HCT116 (cell line): ENCODE results near the gene PLK5. TPM values are rescaled to one million over a fixed set of nuclear protein-coding genes. Genes with fewer than 3 reads are reported as not detected.

Experiments used
- ATAC-seq: fragments of 200-7000 bp; cut with Tn5 transposase; 2 replicates; pipeline ENCODE4 v1.9.1; 2020; ENCODE audit warnings: mild to moderate bottlenecking, moderate library complexity
- BruUV-seq: library from RNA; stranded (reverse); fragments of 400-500 nt; replicated peaks from 2 replicates; lab custom pipeline; 2021; lab: Mats Ljungman, UMichigan
- CTCF ChIA-PET: fragments of 300-600 bp; sonication (Branson Sonifier 250); formaldehyde crosslinking; loops from one replicate; lab custom pipeline; 2021; ENCODE audit warnings: antibody characterized with exemption; lab: Charles Lee
- POLR2A ChIA-PET: fragments of 300-600, 350-600 bp; sonication (Branson Sonifier 250); formaldehyde crosslinking; loops from one replicate; lab custom pipeline; 2021; ENCODE audit warnings: antibody characterized with exemption; lab: Charles Lee
- RAD21 ChIA-PET, 2 experiments: fragments of 300-600 bp; sonication (Branson Sonifier 250); formaldehyde crosslinking; loops; one replicate each; lab custom pipeline; 2023; ENCODE audit warnings: low total read pairs in 2 of 2; ENCODE audit not compliant: uncharacterized antibody in 2 of 2, unreplicated experiment in 2 of 2, low non-redundant PET in 1 of 2; lab: Charles Lee
- DNase-seq: peaks from one replicate; pipeline ENCODE4 v3.0.0-alpha.2; 2010; ENCODE audit warnings: low read depth, low spot score
- H2AFZ ChIP-seq: fragments of 200-600 bp; shearing (Covaris generic), sonication (generic); 2 replicates; pipeline ENCODE4 v1.6.1; 2017; ENCODE audit warnings: low read depth, mixed run types, mixed read lengths, antibody characterized with exemption, low read length; ENCODE audit not compliant: poor library complexity, severe bottlenecking
- H3K27ac ChIP-seq: 2 replicates; pipeline ENCODE4 v1.5.1; 2012; ENCODE audit warnings: low read depth, low read length
- H3K27me3 ChIP-seq: fragments of 200-600 bp; sonication (generic); 2 replicates; pipeline ENCODE4 v1.6.1; 2016; ENCODE audit warnings: mixed run types, low read length, mixed read lengths; ENCODE audit not compliant: insufficient read depth
- H3K36me3 ChIP-seq, 2 experiments: fragments of 200-500 bp in 1 of 2; fragments of 200-600 bp in 1 of 2; sonication (Bioruptor generic) in 1 of 2; sonication (generic) in 1 of 2; 2 replicates each; pipeline versions ENCODE4 v1.5.1 to v1.6.1; 2014 to 2016; ENCODE audit warnings: low read length in 2 of 2, inconsistent platforms in 1 of 2, mixed read lengths in 1 of 2, mixed run types in 1 of 2; ENCODE audit not compliant: insufficient read depth in 2 of 2, control insufficient read depth in 1 of 2
- H3K4me1 ChIP-seq, 2 experiments: fragments of 200-600 bp in 1 of 2; sonication (generic) in 1 of 2; 2 replicates each; pipeline versions ENCODE4 v1.5.1 to v1.6.1; 2012 to 2017; ENCODE audit warnings: low read length in 2 of 2, inconsistent platforms in 1 of 2, mild to moderate bottlenecking in 1 of 2, mixed read lengths in 1 of 2, mixed run types in 1 of 2, moderate library complexity in 1 of 2; ENCODE audit not compliant: insufficient read depth in 2 of 2, control insufficient read depth in 1 of 2
- H3K4me2 ChIP-seq: fragments of 200-600 bp; sonication (generic); 2 replicates; pipeline ENCODE4 v1.6.1; 2017; ENCODE audit warnings: mixed run types, low read length, mixed read lengths
- H3K4me3 ChIP-seq, 2 experiments: fragments of 200-600 bp in 1 of 2; sonication (generic) in 1 of 2; replicated peaks in 1 of 2; 2 replicates each; pipeline ENCODE4 v1.5.1; 2011 to 2016; ENCODE audit warnings: low read length in 2 of 2, control low read depth in 1 of 2, low read depth in 1 of 2, mild to moderate bottlenecking in 1 of 2, mixed read lengths in 1 of 2, mixed run types in 1 of 2
- H3K79me2 ChIP-seq: fragments of 200-600 bp; sonication (generic); 2 replicates; pipeline ENCODE4 v1.6.1; 2017; ENCODE audit warnings: mild to moderate bottlenecking, mixed run types, low read length, moderate library complexity, mixed read lengths; ENCODE audit not compliant: insufficient read depth
- H3K9ac ChIP-seq: fragments of 200-600 bp; sonication (generic); 2 replicates; pipeline ENCODE4 v1.6.1; 2016; ENCODE audit warnings: low read length, mixed read lengths
- H3K9me2 ChIP-seq: fragments of 200-600 bp; sonication (generic), shearing (Covaris generic); 2 replicates; pipeline ENCODE4 v1.6.1; 2017; ENCODE audit warnings: mixed run types, mild to moderate bottlenecking, moderate library complexity; ENCODE audit not compliant: insufficient read depth
- H3K9me3 ChIP-seq, 2 experiments: fragments of 200-500 bp in 1 of 2; fragments of 200-600 bp in 1 of 2; sonication (Bioruptor generic) in 1 of 2; sonication (generic) in 1 of 2; 2 replicates each; pipeline ENCODE4 v1.6.1; 2014 to 2017; ENCODE audit warnings: low read length in 2 of 2, mixed read lengths in 2 of 2, inconsistent platforms in 1 of 2, low read depth in 1 of 2, mild to moderate bottlenecking in 1 of 2, mixed run types in 1 of 2, moderate library complexity in 1 of 2; ENCODE audit not compliant: control insufficient read depth in 1 of 2, insufficient read depth in 1 of 2
- H4K20me1 ChIP-seq: fragments of 200-600 bp; sonication (generic), shearing (Covaris generic); 2 replicates; pipeline ENCODE4 v1.6.1; 2017; ENCODE audit warnings: mixed run types, mild to moderate bottlenecking, moderate library complexity; ENCODE audit not compliant: insufficient read depth
- ELF1 ChIP-seq: IDR thresholded peaks from 2 replicates; pipeline ENCODE4 v1.6.1; 2012; ENCODE audit warnings: low read depth, borderline replicate concordance
- EZH2 ChIP-seq: fragments of 200-600 bp; sonication (generic); IDR thresholded peaks from 2 replicates; pipeline ENCODE4 v1.6.1; 2017; ENCODE audit warnings: antibody characterized with exemption, mixed run types
- EZH2phosphoT487 ChIP-seq: fragments of 200-600 bp; IDR thresholded peaks from 2 replicates; pipeline ENCODE4 v1.6.1; 2018; ENCODE audit warnings: antibody characterized with exemption, borderline replicate concordance
- FOSL1 ChIP-seq: IDR thresholded peaks from 2 replicates; pipeline ENCODE4 v1.6.1; 2012; ENCODE audit warnings: low read depth
- JUND ChIP-seq: IDR thresholded peaks from 2 replicates; pipeline ENCODE4 v1.6.1; 2012
- POLR2A ChIP-seq: IDR thresholded peaks from 2 replicates; pipeline ENCODE4 v1.7.0; 2011; ENCODE audit warnings: borderline replicate concordance; ENCODE audit not compliant: insufficient read depth, insufficient read length; ENCODE audit errors: extremely low read depth
- POLR2AphosphoS5 ChIP-seq: IDR thresholded peaks from 2 replicates; pipeline ENCODE4 v1.6.1; 2011; ENCODE audit warnings: mild to moderate bottlenecking, low read depth, low read length, moderate library complexity
- RAD21 ChIP-seq: IDR thresholded peaks from 2 replicates; pipeline ENCODE4 v1.6.1; 2012; ENCODE audit warnings: low read depth, mild to moderate bottlenecking
- SIN3A ChIP-seq: IDR thresholded peaks from 2 replicates; pipeline ENCODE4 v1.6.1; 2012; ENCODE audit warnings: low read depth
- SP1 ChIP-seq: IDR thresholded peaks from 2 replicates; pipeline ENCODE4 v1.6.1; 2012; ENCODE audit warnings: low read depth
- ZFX ChIP-seq: fragments of 450-650 bp; IDR thresholded peaks from 2 replicates; pipeline ENCODE4 v1.6.1; 2017
- ZNF274 ChIP-seq: fragments of 200-500 bp; sonication (Bioruptor generic); IDR thresholded peaks from 2 replicates; pipeline ENCODE4 v1.6.1; 2014; ENCODE audit warnings: mild to moderate bottlenecking, low read depth, low read length, inconsistent platforms
- intact Hi-C: fragments of 100-400 bp; cut with micrococcal nuclease; formaldehyde crosslinking; loops from 2 replicates; pipeline ENCODE4 v1.10.0; 2022
- total RNA-seq: library from RNA; stranded (reverse); gene quantifications from one replicate; pipeline ENCODE4 v1.2.1, GENCODE V29; 2021; ENCODE audit not compliant: unreplicated experiment
- TF ChIP-seq, protein P1 (sequence below), 3 experiments: fragments of 200-600 bp in 1 of 3; sonication (generic) in 1 of 3; IDR thresholded peaks in 2 of 3; conservative IDR thresholded peaks in 1 of 3; 2 replicates each; pipeline ENCODE4 v1.5.1; 2012 to 2017; ENCODE audit warnings: low read depth in 2 of 3, low read length in 2 of 3, antibody characterized with exemption in 1 of 3, borderline replicate concordance in 1 of 3, control low read depth in 1 of 3, mild to moderate bottlenecking in 1 of 3, mixed read lengths in 1 of 3, mixed run types in 1 of 3, moderate library complexity in 1 of 3; ENCODE audit not compliant: insufficient read depth in 1 of 3
- TF ChIP-seq, protein P2 (sequence below): IDR thresholded peaks from 2 replicates; pipeline ENCODE4 v1.6.1; 2012; ENCODE audit warnings: low read depth
- TF ChIP-seq, protein P3 (sequence below): IDR thresholded peaks from 2 replicates; pipeline ENCODE4 v1.6.1; 2011; ENCODE audit warnings: mild to moderate bottlenecking, low read length, moderate library complexity; ENCODE audit not compliant: insufficient replicate concordance; ENCODE audit errors: extremely low read depth
- TF ChIP-seq, protein P4 (sequence below): IDR thresholded peaks from 2 replicates; pipeline ENCODE4 v1.6.1; 2012
- TF ChIP-seq, protein P5 (sequence below): IDR thresholded peaks from 2 replicates; pipeline ENCODE4 v1.6.1; 2012

PLK5 gene
- total RNA-seq, 1 experiment from 2014 or later: not detected

DNA sequence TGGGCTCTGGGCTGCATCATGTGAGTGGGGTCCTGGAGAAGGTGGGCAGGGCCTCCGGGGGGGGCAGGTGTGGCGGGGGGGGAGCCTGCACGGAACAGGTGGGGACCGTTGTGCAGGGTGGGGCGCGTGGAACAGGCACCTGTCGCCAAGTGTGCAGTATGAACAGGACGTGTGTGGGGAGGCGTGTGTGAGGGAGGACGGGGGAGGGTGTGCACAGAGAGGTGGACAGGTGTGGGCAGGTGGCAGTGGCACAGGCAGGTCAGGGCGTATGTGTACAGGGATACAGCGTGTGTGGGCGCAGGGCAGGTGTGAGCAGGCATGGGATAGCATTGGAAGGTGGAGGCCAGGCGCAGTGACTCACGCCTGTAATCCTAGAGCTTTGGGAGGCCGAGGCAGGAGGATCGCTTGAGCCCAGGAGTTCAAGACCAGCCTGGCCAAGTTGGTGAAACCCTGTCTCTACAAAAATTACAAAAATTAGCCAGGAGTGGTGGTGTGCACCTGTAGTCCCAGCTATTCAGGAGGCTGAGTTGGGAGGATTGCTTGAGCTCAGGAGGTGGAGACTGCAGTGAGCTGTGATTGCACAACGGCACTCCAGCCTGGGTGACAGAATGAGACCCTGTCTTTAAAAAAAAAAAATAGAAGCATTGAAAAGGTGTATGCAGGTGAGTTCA is 3.2 kb downstream of the PLK5 start:
- Histone ChIP-seq H3K9ac (no peak overlapping the region), H3K4me2 (no peak overlapping the region), H3K27me3 (no peaks in the 10 kb centered on the region), H3K9me3 (no peaks in the 10 kb centered on the region), H3K9me2 (no peaks in the 10 kb centered on the region), H3K4me3 (no peak overlapping the region), H2AFZ (no peak overlapping the region), H3K36me3 (no peaks in the 10 kb centered on the region), H4K20me1 (no peaks in the 10 kb centered on the region), H3K4me1 (no peaks in the 10 kb centered on the region), H3K27ac (no peak overlapping the region), H3K79me2 (no peaks in the 10 kb centered on the region)
- intact Hi-C loops: no loop called here
- ChIA-PET POLR2A (no interaction called here), RAD21 (no interaction called here), CTCF (no interaction called here)
- no TSS peak for BruUV-seq
- no peak for DNase-seq
- ATAC-seq: 0 out of 2 replicates have a peak, but pooled peaks have one; percentile 27
- TF ChIP-seq EZH2phosphoT487: no peak
- no peak for TF ChIP-seq POLR2AphosphoS5
- TF ChIP-seq, protein P1, sequence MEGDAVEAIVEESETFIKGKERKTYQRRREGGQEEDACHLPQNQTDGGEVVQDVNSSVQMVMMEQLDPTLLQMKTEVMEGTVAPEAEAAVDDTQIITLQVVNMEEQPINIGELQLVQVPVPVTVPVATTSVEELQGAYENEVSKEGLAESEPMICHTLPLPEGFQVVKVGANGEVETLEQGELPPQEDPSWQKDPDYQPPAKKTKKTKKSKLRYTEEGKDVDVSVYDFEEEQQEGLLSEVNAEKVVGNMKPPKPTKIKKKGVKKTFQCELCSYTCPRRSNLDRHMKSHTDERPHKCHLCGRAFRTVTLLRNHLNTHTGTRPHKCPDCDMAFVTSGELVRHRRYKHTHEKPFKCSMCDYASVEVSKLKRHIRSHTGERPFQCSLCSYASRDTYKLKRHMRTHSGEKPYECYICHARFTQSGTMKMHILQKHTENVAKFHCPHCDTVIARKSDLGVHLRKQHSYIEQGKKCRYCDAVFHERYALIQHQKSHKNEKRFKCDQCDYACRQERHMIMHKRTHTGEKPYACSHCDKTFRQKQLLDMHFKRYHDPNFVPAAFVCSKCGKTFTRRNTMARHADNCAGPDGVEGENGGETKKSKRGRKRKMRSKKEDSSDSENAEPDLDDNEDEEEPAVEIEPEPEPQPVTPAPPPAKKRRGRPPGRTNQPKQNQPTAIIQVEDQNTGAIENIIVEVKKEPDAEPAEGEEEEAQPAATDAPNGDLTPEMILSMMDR (IDR thresholded peaks at IDR 0.05 in 2 of 3, conservative IDR thresholded peaks at IDR 0.05 in 1 of 3; ENCODE audit: borderline replicate concordance in 1 of 3, insufficient read depth in 1 of 3, low read depth in 2 of 3, low read length in 2 of 3): no peak
- TF ChIP-seq ZFX: no peak
- TF ChIP-seq ZNF274: no peak
- TF ChIP-seq, protein P2, sequence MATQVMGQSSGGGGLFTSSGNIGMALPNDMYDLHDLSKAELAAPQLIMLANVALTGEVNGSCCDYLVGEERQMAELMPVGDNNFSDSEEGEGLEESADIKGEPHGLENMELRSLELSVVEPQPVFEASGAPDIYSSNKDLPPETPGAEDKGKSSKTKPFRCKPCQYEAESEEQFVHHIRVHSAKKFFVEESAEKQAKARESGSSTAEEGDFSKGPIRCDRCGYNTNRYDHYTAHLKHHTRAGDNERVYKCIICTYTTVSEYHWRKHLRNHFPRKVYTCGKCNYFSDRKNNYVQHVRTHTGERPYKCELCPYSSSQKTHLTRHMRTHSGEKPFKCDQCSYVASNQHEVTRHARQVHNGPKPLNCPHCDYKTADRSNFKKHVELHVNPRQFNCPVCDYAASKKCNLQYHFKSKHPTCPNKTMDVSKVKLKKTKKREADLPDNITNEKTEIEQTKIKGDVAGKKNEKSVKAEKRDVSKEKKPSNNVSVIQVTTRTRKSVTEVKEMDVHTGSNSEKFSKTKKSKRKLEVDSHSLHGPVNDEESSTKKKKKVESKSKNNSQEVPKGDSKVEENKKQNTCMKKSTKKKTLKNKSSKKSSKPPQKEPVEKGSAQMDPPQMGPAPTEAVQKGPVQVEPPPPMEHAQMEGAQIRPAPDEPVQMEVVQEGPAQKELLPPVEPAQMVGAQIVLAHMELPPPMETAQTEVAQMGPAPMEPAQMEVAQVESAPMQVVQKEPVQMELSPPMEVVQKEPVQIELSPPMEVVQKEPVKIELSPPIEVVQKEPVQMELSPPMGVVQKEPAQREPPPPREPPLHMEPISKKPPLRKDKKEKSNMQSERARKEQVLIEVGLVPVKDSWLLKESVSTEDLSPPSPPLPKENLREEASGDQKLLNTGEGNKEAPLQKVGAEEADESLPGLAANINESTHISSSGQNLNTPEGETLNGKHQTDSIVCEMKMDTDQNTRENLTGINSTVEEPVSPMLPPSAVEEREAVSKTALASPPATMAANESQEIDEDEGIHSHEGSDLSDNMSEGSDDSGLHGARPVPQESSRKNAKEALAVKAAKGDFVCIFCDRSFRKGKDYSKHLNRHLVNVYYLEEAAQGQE: no peak
- TF ChIP-seq ELF1: no peak
- no peak for TF ChIP-seq SIN3A
- no peak for TF ChIP-seq EZH2
- TF ChIP-seq RAD21: no peak
- TF ChIP-seq, protein P3, sequence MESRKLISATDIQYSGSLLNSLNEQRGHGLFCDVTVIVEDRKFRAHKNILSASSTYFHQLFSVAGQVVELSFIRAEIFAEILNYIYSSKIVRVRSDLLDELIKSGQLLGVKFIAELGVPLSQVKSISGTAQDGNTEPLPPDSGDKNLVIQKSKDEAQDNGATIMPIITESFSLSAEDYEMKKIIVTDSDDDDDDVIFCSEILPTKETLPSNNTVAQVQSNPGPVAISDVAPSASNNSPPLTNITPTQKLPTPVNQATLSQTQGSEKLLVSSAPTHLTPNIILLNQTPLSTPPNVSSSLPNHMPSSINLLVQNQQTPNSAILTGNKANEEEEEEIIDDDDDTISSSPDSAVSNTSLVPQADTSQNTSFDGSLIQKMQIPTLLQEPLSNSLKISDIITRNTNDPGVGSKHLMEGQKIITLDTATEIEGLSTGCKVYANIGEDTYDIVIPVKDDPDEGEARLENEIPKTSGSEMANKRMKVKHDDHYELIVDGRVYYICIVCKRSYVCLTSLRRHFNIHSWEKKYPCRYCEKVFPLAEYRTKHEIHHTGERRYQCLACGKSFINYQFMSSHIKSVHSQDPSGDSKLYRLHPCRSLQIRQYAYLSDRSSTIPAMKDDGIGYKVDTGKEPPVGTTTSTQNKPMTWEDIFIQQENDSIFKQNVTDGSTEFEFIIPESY: no peak
- TF ChIP-seq FOSL1: no peak
- TF ChIP-seq, protein P4, sequence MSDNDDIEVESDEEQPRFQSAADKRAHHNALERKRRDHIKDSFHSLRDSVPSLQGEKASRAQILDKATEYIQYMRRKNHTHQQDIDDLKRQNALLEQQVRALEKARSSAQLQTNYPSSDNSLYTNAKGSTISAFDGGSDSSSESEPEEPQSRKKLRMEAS: no peak
- no peak for TF ChIP-seq SP1
- TF ChIP-seq JUND: no peak
- TF ChIP-seq, protein P5, sequence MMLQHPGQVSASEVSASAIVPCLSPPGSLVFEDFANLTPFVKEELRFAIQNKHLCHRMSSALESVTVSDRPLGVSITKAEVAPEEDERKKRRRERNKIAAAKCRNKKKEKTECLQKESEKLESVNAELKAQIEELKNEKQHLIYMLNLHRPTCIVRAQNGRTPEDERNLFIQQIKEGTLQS: no peak
- TF ChIP-seq POLR2A: no peak
